RPMI8226 (cell line): ENCODE measurements around the gene AMPD3.

Experiments used
- DNase-seq: peaks from one replicate; pipeline ENCODE4 v3.0.0-alpha.2; 2015

The AMPD3 gene

GRCh38 chr11:10490398-10491241, 35.6 kb downstream of the AMPD3 start:
- DNase-seq = no peak

GRCh38 chr11:10492084-10492483, 37.0 kb downstream of the AMPD3 start:
- no peak for DNase-seq

- no peak for DNase-seq
These were observed 38.1 kb downstream of the AMPD3 start for GRCh38 chr11:10493041-10493663.

GRCh38 chr11:10494636-10495463, 39.8 kb downstream of the AMPD3 start:
- no peak for DNase-seq

DNA sequence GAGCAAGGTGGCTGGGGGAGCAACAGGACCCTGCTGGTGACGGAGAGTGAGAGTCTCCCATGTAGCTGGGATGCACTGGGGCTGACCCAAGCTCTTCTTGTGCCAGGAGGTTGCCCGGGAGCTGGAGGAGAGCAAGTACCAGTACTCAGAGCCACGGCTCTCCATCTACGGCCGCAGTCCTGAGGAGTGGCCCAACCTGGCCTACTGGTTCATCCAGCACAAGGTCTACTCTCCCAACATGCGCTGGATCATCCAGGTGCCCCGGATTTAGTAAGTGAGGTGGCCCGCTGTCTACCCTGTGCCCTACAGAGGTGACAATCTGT, 40.4 kb downstream of the AMPD3 start:
- DNase-seq = no peak

- no peak for DNase-seq
These were observed 41.4 kb downstream of the AMPD3 start for GRCh38 chr11:10496296-10496936.

DNA sequence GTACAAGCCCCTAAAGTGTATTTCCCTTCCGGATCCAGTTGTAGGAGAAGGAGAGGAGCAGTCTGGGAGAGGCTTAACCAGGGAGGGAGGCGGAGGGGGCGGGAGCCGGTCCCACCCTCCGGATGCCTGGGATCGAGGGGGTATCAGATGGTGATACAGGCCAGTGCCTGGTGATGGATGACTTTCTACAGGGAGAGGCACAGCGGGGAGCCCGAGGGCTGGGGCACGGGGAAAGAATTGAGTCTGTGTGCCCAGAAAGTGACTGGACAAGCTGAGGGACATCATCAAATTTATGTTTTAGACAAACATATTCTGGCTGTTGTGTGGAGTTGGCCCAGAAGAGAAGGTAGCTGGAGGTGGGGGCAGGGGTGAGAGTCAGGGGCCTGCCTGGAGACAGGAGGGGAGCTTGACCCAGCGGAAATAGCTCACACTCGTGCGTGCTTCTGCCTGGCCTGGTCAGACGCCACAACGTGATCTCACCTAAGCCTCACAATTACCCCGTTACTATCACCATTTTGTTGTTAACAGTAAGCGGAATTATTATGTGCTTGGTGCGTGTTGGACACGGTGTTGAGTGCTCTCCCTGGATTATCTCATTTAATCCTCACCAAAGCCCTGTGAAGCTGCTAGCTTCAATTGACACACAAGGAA, 42.4 kb downstream of the AMPD3 start:
- DNase-seq = no peak

DNA sequence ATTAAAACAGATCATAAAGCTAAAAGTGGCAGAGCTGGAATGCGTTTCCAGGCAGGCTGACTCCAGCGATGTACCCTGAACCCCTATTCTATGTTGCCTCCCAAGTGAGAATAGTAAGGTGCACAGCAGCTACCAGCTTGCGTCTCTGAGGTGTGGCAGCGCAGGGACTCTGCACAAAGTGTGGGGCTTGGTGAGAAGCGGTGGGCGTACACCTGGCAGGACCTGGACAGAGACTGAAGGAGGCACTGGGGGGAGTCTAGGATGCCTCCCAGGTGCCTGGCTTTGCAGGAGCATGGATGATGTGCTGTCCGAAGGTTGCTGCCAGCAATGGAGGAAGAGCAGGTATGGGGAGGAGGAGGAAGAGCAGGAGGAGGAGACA, 42.9 kb downstream of the AMPD3 start:
- DNase-seq = no peak

GRCh38 chr11:10498426-10499250, 43.6 kb downstream of the AMPD3 start:
- no peak for DNase-seq

GRCh38 chr11:10499452-10499851, 44.4 kb downstream of the AMPD3 start:
- DNase-seq = no peak

- DNase-seq = no peak
These were observed 45.0 kb downstream of the AMPD3 start for GRCh38 chr11:10499874-10500601.

DNA sequence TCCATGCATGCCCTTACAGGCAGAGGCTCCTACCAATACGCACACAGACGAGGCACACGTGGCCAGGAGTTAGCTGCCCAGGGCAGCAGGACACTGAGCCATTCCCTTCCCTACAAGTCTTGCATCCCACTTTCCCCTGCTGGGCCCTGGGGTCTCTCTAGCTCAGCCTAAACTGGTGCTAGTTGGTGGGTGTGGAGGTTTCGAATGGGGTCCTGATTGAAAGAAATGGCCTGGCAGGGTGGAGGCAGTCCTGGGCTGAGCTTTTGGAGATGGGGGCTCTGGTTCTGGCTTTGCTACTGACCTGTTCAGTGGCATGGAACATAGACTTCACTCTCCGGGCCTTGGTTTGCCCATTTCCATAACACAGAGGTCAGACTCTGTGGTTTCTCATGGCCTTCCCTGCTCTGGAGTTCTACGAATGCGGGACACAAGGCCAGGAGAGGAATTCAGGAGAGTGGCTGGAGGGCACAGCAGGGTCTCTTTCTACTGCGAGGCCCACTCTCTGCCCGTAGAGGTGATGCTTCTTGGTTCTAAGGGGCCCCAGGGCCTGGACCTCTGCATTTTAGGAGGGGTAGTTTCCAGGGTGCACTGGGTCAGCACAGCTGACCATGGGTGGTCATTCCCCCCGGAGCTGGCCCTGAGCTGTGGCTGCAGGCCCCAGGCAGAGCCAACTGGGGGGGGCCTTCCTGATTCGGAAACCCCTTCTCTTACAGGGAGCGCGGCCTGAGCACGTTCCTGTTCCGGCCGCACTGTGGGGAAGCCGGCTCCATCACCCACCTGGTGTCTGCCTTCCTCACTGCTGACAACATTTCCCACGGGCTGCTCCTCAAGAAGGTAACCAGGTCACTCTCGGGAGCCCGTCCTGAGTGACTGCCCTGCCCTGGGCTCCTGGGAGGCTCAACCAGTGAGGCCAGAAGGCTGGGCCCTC, 46.0 kb downstream of the AMPD3 start:
- no peak for DNase-seq

- DNase-seq = no peak
These were observed 47.1 kb downstream of the AMPD3 start for GRCh38 chr11:10502065-10502680.

DNA sequence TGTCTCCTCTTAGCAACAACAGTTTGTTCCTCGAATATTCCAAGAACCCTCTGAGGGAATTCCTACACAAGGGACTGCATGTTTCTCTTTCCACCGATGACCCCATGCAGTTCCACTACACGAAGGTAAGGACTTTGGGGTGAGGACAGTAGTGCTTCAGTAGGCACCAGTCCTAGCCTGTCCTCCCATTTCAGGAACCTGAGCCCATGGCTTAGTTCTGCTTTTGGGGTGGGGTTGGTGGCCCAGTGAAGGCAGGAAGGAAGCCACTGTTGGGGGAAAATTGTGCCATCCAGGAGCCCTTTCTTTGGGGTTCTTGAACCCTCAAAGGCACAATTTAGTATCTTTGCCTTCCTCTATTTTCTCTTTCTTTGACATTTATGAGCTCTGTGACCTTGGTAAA, 47.7 kb downstream of the AMPD3 start:
- DNase-seq = no peak

- no peak for DNase-seq
These were observed 48.2 kb downstream of the AMPD3 start for GRCh38 chr11:10503221-10503620.

GRCh38 chr11:10503777-10504480, 48.9 kb downstream of the AMPD3 start:
- no peak for DNase-seq

DNA sequence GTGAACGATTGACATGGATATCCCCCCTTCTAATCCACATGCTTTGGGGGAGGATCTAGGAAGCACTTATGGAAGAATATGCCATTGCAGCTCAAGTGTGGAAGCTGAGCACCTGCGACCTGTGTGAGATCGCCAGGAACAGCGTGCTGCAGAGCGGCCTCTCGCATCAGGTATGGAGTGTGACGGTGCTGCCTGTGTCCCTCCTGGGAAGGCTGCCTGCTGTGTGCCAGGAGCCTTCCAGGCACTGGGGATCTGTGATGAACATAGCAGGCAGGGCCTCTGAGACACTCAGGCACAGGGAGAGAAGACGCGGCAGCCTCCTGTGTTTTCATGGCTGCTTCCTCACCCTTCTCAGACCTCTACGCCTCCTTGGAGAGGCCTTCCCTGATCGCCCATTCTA, 49.4 kb downstream of the AMPD3 start:
- no peak for DNase-seq

DNA sequence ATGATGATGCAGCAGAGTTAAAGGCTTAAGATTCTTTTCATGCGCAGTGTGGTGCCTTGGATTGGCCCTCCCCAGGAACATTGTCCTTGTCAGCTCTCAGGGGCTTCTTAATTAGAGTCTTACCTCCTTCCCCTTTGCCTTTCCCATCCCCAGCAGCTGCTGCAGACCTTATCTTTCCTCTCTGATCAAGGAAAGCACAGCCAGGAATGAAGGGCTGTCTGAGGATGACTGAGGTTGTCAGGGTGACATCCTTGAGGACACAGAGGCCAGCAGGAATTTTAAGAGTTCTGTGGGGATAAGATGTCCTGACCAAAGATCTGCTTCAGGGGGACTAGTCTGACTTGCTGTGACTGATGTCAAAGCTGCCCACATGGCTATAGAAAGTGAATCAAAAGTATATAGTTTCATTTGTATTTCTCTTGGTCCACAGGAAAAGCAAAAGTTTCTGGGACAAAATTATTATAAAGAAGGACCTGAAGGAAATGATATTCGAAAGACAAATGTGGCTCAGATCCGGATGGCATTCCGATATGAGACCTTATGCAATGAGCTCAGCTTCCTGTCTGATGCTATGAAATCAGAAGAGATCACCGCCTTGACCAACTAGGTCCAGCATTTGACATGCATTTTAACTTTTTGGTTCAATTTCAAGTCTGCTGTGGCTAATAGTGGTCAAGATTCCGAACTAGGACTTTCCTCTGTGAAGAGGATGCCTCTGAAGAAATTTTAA, 50.4 kb downstream of the AMPD3 start:
- no peak for DNase-seq
